GM19025 (cell line): ENCODE measurements around the gene NT5C1A.

Experiments
- ATAC-seq: cut with Tn5 transposase; IDR thresholded peaks from one replicate; pipeline ENCODE4 v1.9.1; 2021; ENCODE audit warnings: mild to moderate bottlenecking, low read depth, moderate library complexity; ENCODE audit not compliant: unreplicated experiment

NT5C1A gene

GRCh38 chr1:39640861-39641260 lies 31.0 kb downstream of the NT5C1A start:
- ATAC-seq: no peak

GRCh38 chr1:39639305-39640130 lies 32.4 kb downstream of the NT5C1A start, which contains the start of gene HEYL:
Gene HEYL, minus strand, starts transcription at chr1:39639643. Its CDS starts 18 bp downstream, at chr1:39639625.
- ATAC-seq: peak; percentile 66

GRCh38 chr1:39638965-39639304 lies 33.0 kb downstream of the NT5C1A start:
- no peak for ATAC-seq

GRCh38 chr1:39637361-39637760 lies 34.5 kb downstream of the NT5C1A start:
- ATAC-seq: no peak

GRCh38 chr1:39635871-39636210 lies 36.1 kb downstream of the NT5C1A start:
- ATAC-seq: no peak

- no peak for ATAC-seq
Measured at GRCh38 chr1:39635205-39635870, 36.6 kb downstream of the NT5C1A start.

- no peak for ATAC-seq
Measured at GRCh38 chr1:39633422-39633821, 38.5 kb downstream of the NT5C1A start.

GRCh38 chr1:39632682-39633417 lies 39.1 kb downstream of the NT5C1A start:
- no peak for ATAC-seq

GRCh38 chr1:39632323-39632681 lies 39.6 kb downstream of the NT5C1A start:
- no peak for ATAC-seq

GRCh38 chr1:39631361-39632322 lies 40.3 kb downstream of the NT5C1A start:
- ATAC-seq: no peak

GRCh38 chr1:39628807-39629350 lies 43.0 kb downstream of the NT5C1A start:
- ATAC-seq: no peak

- ATAC-seq: no peak
Measured at GRCh38 chr1:39626646-39627045, 45.3 kb downstream of the NT5C1A start.

- no peak for ATAC-seq
Measured at GRCh38 chr1:39625462-39626273, 46.2 kb downstream of the NT5C1A start.

GRCh38 chr1:39625009-39625408 lies 46.9 kb downstream of the NT5C1A start:
- no peak for ATAC-seq

- no peak for ATAC-seq
Measured at GRCh38 chr1:39623053-39623452, 48.9 kb downstream of the NT5C1A start.

GRCh38 chr1:39622427-39622826 lies 49.5 kb downstream of the NT5C1A start:
- no peak for ATAC-seq

GRCh38 chr1:39620659-39621165 lies 51.2 kb downstream of the NT5C1A start:
- ATAC-seq: no peak

- no peak for ATAC-seq
Measured at GRCh38 chr1:39617488-39618049, 54.3 kb downstream of the NT5C1A start.
